WTC11 (cell line): Measurements from ENCODE around the gene EVI5L. TPM values are rescaled to one million over a fixed set of nuclear protein-coding genes. Genes with fewer than 3 reads are reported as not detected.

Source experiments
- ATAC-seq: fragments of 200-7000 bp; cut with Tn5 transposase; 2 replicates; pipeline ENCODE4 v1.10.0; 2021; ENCODE audit warnings: mild to moderate bottlenecking, moderate library complexity
- CTCF ChIA-PET: fragments of 300-600 bp; sonication (Branson Sonifier 250); formaldehyde crosslinking; loops from one replicate; lab custom pipeline; 2021; ENCODE audit warnings: antibody characterized with exemption; lab: Charles Lee
- POLR2A ChIA-PET: fragments of 350-600 bp; sonication (Branson Sonifier 250); formaldehyde crosslinking; loops from one replicate; lab custom pipeline; 2021; ENCODE audit warnings: antibody characterized with exemption; lab: Charles Lee
- DNase-seq: peaks from one replicate; pipeline ENCODE4 v3.0.0; 2021; ENCODE audit warnings: low spot score
- H3K27ac Mint-ChIP-seq: 2 replicates; pipeline ENCODE4 v1.8.0; 2021; ENCODE audit warnings: mixed read lengths
- H3K27me3 Mint-ChIP-seq: 2 replicates; pipeline ENCODE4 v1.8.0; 2021; ENCODE audit warnings: low read depth, mild to moderate bottlenecking, moderate library complexity, mixed read lengths
- H3K36me3 Mint-ChIP-seq: 2 replicates; pipeline ENCODE4 v1.8.0; 2021; ENCODE audit warnings: mixed read lengths
- H3K4me1 Mint-ChIP-seq: 2 replicates; pipeline ENCODE4 v1.8.0; 2022; ENCODE audit warnings: mixed read lengths
- H3K4me3 Mint-ChIP-seq: 2 replicates; pipeline ENCODE4 v1.8.0; 2021; ENCODE audit warnings: mild to moderate bottlenecking, moderate library complexity, mixed read lengths
- H3K9me3 Mint-ChIP-seq: 2 replicates; pipeline ENCODE4 v1.8.0; 2021; ENCODE audit warnings: mixed read lengths
- AFF4 ChIP-seq: sonication (generic); formaldehyde crosslinking; IDR thresholded peaks from 2 replicates; pipeline ENCODE4 v1.8.1; 2023; ENCODE audit warnings: mild to moderate bottlenecking, missing genetic modification reagents, borderline replicate concordance
- CBFB ChIP-seq: sonication (generic); formaldehyde crosslinking; IDR thresholded peaks from 2 replicates; pipeline ENCODE4 v1.8.1; 2022; ENCODE audit warnings: mild to moderate bottlenecking, low read depth, missing genetic modification reagents
- E2F1 ChIP-seq: sonication (generic); formaldehyde crosslinking; IDR thresholded peaks from 2 replicates; pipeline ENCODE4 v1.8.0; 2022; ENCODE audit warnings: mild to moderate bottlenecking, missing genetic modification reagents
- E2F5 ChIP-seq: sonication (generic); formaldehyde crosslinking; IDR thresholded peaks from 2 replicates; pipeline ENCODE4 v1.8.1; 2022; ENCODE audit warnings: mild to moderate bottlenecking, moderate library complexity, missing genetic modification reagents
- ETV6 ChIP-seq: sonication (generic); formaldehyde crosslinking; IDR thresholded peaks from 2 replicates; pipeline ENCODE4 v1.8.1; 2022; ENCODE audit warnings: mild to moderate bottlenecking, missing genetic modification reagents
- FOXP1 ChIP-seq: sonication (generic); formaldehyde crosslinking; IDR thresholded peaks from 2 replicates; pipeline ENCODE4 v1.8.0; 2022; ENCODE audit warnings: missing genetic modification reagents, mild to moderate bottlenecking, moderate library complexity, borderline replicate concordance
- FOXP4 ChIP-seq: sonication (generic); formaldehyde crosslinking; IDR thresholded peaks from 2 replicates; pipeline ENCODE4 v1.8.0; 2022; ENCODE audit warnings: mild to moderate bottlenecking, missing genetic modification reagents
- JUN ChIP-seq: sonication (generic); formaldehyde crosslinking; IDR thresholded peaks from 2 replicates; pipeline ENCODE4 v1.8.0; 2023; ENCODE audit warnings: mild to moderate bottlenecking, missing genetic modification reagents
- PREB ChIP-seq: sonication (generic); formaldehyde crosslinking; IDR thresholded peaks from 2 replicates; pipeline ENCODE4 v1.8.1; 2022; ENCODE audit warnings: mild to moderate bottlenecking, missing genetic modification reagents, moderate library complexity, borderline replicate concordance
- SMAD4 ChIP-seq: sonication (generic); formaldehyde crosslinking; IDR thresholded peaks from 2 replicates; pipeline ENCODE4 v1.8.0; 2022; ENCODE audit warnings: mild to moderate bottlenecking, missing genetic modification reagents
- SOX15 ChIP-seq: fragments of 250-450 bp; sonication (Bioruptor Pico); IDR thresholded peaks from 2 replicates; pipeline ENCODE4 v1.9.0; 2021; ENCODE audit warnings: mild to moderate bottlenecking
- STAT6 ChIP-seq: sonication (generic); formaldehyde crosslinking; conservative IDR thresholded peaks from 2 replicates; pipeline ENCODE4 v1.8.1; 2023; ENCODE audit warnings: mild to moderate bottlenecking, low read depth, missing genetic modification reagents, moderate library complexity
- USF1 ChIP-seq: sonication (generic); formaldehyde crosslinking; IDR thresholded peaks from 2 replicates; pipeline ENCODE4 v1.8.0; 2022; ENCODE audit warnings: mild to moderate bottlenecking, missing genetic modification reagents
- USF2 ChIP-seq: sonication (generic); formaldehyde crosslinking; IDR thresholded peaks from 2 replicates; pipeline ENCODE4 v1.8.1; 2023; ENCODE audit warnings: mild to moderate bottlenecking, missing genetic modification reagents, moderate library complexity
- ZBTB43 ChIP-seq: sonication (generic); formaldehyde crosslinking; IDR thresholded peaks from 2 replicates; pipeline ENCODE4 v1.8.1; 2023; ENCODE audit warnings: mild to moderate bottlenecking, missing genetic modification reagents
- ZNF121 ChIP-seq: sonication (generic); formaldehyde crosslinking; IDR thresholded peaks from 2 replicates; pipeline ENCODE4 v1.8.0; 2023; ENCODE audit warnings: missing genetic modification reagents
- ZNF138 ChIP-seq: sonication (generic); formaldehyde crosslinking; conservative IDR thresholded peaks from 2 replicates; pipeline ENCODE4 v1.8.1; 2022; ENCODE audit warnings: mild to moderate bottlenecking, moderate library complexity, missing genetic modification reagents
- ZNF317 ChIP-seq: sonication (generic); formaldehyde crosslinking; IDR thresholded peaks from 2 replicates; pipeline ENCODE4 v1.8.1; 2023; ENCODE audit warnings: low read depth, mild to moderate bottlenecking, moderate library complexity, missing genetic modification reagents, borderline replicate concordance
- ZNF423 ChIP-seq: fragments of 250-450 bp; sonication (Bioruptor Pico); IDR thresholded peaks from 2 replicates; pipeline ENCODE4 v2.1.2; 2022; ENCODE audit warnings: mild to moderate bottlenecking, moderate library complexity
- total RNA-seq: library from RNA; stranded (reverse); gene quantifications from 3 replicates; pipeline ENCODE4 v1.2.3, GENCODE V29; 2021

EVI5L gene
- total RNA-seq, 1 experiment from 2014 or later = 10.5 TPM

GRCh38 chr19:7793493-7793892 is 36.5 kb upstream of the EVI5L start:
- ATAC-seq (no peak), DNase-seq (no peak)
- peaks cover 14% of the 10 kb centered on the region for H3K9me3 Mint-ChIP-seq
- H3K27ac Mint-ChIP-seq = no peak overlapping the region
- POLR2A ChIA-PET = no interaction called here
- no peak overlapping the region for H3K4me3 Mint-ChIP-seq
- TF ChIP-seq FOXP4 (CRISPR knock-in tag) (no peak), ZNF423 (CRISPR knock-in tag) (no peak), JUN (CRISPR knock-in tag) (no peak), PREB (CRISPR knock-in tag) (no peak), USF1 (CRISPR knock-in tag) (no peak), STAT6 (no peak), ZNF138 (CRISPR knock-in tag) (no peak), USF2 (CRISPR knock-in tag) (no peak), CBFB (no peak), ETV6 (no peak), E2F5 (CRISPR knock-in tag) (no peak), SMAD4 (CRISPR knock-in tag) (no peak), ZNF121 (CRISPR knock-in tag) (no peak)
- TF ChIP-seq, all 79 proteins: peak for 0
- no peaks in the 10 kb centered on the region for H3K36me3 Mint-ChIP-seq
- peaks cover 18% of the 10 kb centered on the region for H3K4me1 Mint-ChIP-seq
- peaks cover 31% of the 10 kb centered on the region for H3K27me3 Mint-ChIP-seq
- CTCF ChIA-PET = no interaction called here

GRCh38 chr19:7795555-7796161 is 34.4 kb upstream of the EVI5L start:
- DNase-seq (no peak), ATAC-seq (no peak)
- Mint-ChIP-seq H3K27ac (no peak overlapping the region), H3K4me3 (no peak overlapping the region), H3K9me3 (peaks cover 14% of the 10 kb centered on the region), H3K4me1 (peaks cover 25% of the 10 kb centered on the region), H3K36me3 (peaks cover 5% of the 10 kb centered on the region; the same call in 1 of the 2 replicates), H3K27me3 (peaks cover 18% of the 10 kb centered on the region)
- ChIA-PET CTCF (interaction anchor here (1.2 kb wide), 1 partner anchor 115 kb away, joined by 3 read pairs; the partner anchor contains the start of gene TRAPPC5), POLR2A (interaction anchor here (1.2 kb wide), 1 partner anchor 17 kb away, joined by 3 read pairs; no protein-coding TSS in a partner anchor)
- no peak for TF ChIP-seq E2F1 (CRISPR knock-in tag)
- TF ChIP-seq ZNF317 = no peak
- TF ChIP-seq SOX15 (CRISPR knock-in tag) = no peak
- no peak for TF ChIP-seq ZBTB43 (CRISPR knock-in tag)
- no peak for TF ChIP-seq FOXP1
- no peak for TF ChIP-seq AFF4
